GM23338 (cell line): ENCODE data around the gene ZNRF2. TPM values are rescaled to one million over a fixed set of nuclear protein-coding genes. Genes with fewer than 3 reads are reported as not detected.
A peak's percentile ranks its signal among the peaks of the same experiment; 100 is the strongest.

Experiments
- ATAC-seq: fragments of 200-7000 bp; cut with Tn5 transposase; 3 replicates; pipeline ENCODE4 v1.9.1; 2020
- DNase-seq: peaks from one replicate; pipeline ENCODE4 v3.0.0-alpha.2; 2015; ENCODE audit warnings: low spot score
- H2AFZ ChIP-seq: fragments of 200-600 bp; sonication (generic); 2 replicates; pipeline ENCODE4 v1.8.0; 2016; ENCODE audit warnings: antibody characterized with exemption, mild to moderate bottlenecking, moderate library complexity
- H3F3A ChIP-seq: fragments of 200-600 bp; sonication (generic); replicated peaks from 2 replicates; pipeline ENCODE4 v1.8.0; 2017; ENCODE audit warnings: antibody characterized with exemption, mixed run types, low read depth
- H3K27ac ChIP-seq: fragments of 200-600 bp; sonication (generic); 2 replicates; pipeline ENCODE4 v1.6.1; 2016; ENCODE audit warnings: low read depth
- H3K27me3 ChIP-seq: fragments of 200-600 bp; sonication (generic); 2 replicates; pipeline ENCODE4 v1.8.0; 2016; ENCODE audit warnings: mild to moderate bottlenecking, mixed run types, moderate library complexity; ENCODE audit not compliant: insufficient read depth
- H3K36me3 ChIP-seq: fragments of 200-600 bp; sonication (generic); 2 replicates; pipeline ENCODE4 v1.8.0; 2016; ENCODE audit warnings: mild to moderate bottlenecking; ENCODE audit not compliant: insufficient read depth
- H3K4me1 ChIP-seq: fragments of 200-600 bp; sonication (generic); 2 replicates; pipeline ENCODE4 v1.8.0; 2016; ENCODE audit warnings: mild to moderate bottlenecking, moderate library complexity; ENCODE audit not compliant: insufficient read depth
- H3K4me2 ChIP-seq: fragments of 200-600 bp; sonication (generic); 2 replicates; pipeline ENCODE4 v1.7.1; 2017; ENCODE audit warnings: mixed run types
- H3K4me3 ChIP-seq: fragments of 200-600 bp; sonication (generic); 2 replicates; pipeline ENCODE4 v1.6.1; 2016; ENCODE audit warnings: mixed run types
- H3K79me2 ChIP-seq: fragments of 200-600 bp; sonication (generic); replicated peaks from 2 replicates; pipeline ENCODE4 v1.8.0; 2017; ENCODE audit warnings: mild to moderate bottlenecking; ENCODE audit not compliant: insufficient read depth
- H3K9me2 ChIP-seq: fragments of 200-600 bp; sonication (generic); 2 replicates; pipeline ENCODE4 v1.8.0; 2017; ENCODE audit not compliant: insufficient read depth
- H4K20me1 ChIP-seq: fragments of 200-600 bp; sonication (generic); replicated peaks from 2 replicates; pipeline ENCODE4 v1.8.0; 2017; ENCODE audit warnings: mild to moderate bottlenecking; ENCODE audit not compliant: insufficient read depth
- H3K27ac Mint-ChIP-seq: 2 replicates; pipeline ENCODE4 v1.8.0; 2020; ENCODE audit warnings: inconsistent platforms, mild to moderate bottlenecking, moderate library complexity, mixed read lengths
- H3K27me3 Mint-ChIP-seq: 3 replicates; pipeline ENCODE4 v1.8.0; 2022; ENCODE audit warnings: low read depth, mild to moderate bottlenecking, moderate library complexity, mixed read lengths, inconsistent platforms; ENCODE audit not compliant: insufficient read depth, poor library complexity
- H3K36me3 Mint-ChIP-seq: 3 replicates; pipeline ENCODE4 v1.8.0; 2021; ENCODE audit warnings: low read depth, mild to moderate bottlenecking, inconsistent platforms, moderate library complexity, mixed read lengths
- H3K4me1 Mint-ChIP-seq: 3 replicates; pipeline ENCODE4 v1.8.0; 2020; ENCODE audit warnings: mild to moderate bottlenecking, inconsistent platforms, mixed read lengths
- H3K4me3 Mint-ChIP-seq: 3 replicates; pipeline ENCODE4 v1.8.0; 2021; ENCODE audit warnings: moderate library complexity, mild to moderate bottlenecking, inconsistent platforms, mixed read lengths
- H3K9me3 Mint-ChIP-seq: 3 replicates; pipeline ENCODE4 v1.8.0; 2020; ENCODE audit warnings: moderate library complexity, mild to moderate bottlenecking, inconsistent platforms, mixed read lengths
- CREB1 ChIP-seq: fragments of 250-450 bp; sonication (Bioruptor Pico); IDR thresholded peaks from 2 replicates; pipeline ENCODE4 v1.5.0; 2020; ENCODE audit warnings: low read depth, mild to moderate bottlenecking, moderate library complexity
- EZH2 ChIP-seq: fragments of 200-600 bp; sonication (generic); IDR thresholded peaks from one replicate; pipeline ENCODE4 v1.8.0; 2017; ENCODE audit warnings: antibody characterized with exemption, mild to moderate bottlenecking, low read depth; ENCODE audit not compliant: unreplicated experiment
- EZH2phosphoT487 ChIP-seq: fragments of 200-600 bp; sonication (generic); IDR thresholded peaks from one replicate; pipeline ENCODE4 v1.8.1; 2018; ENCODE audit warnings: antibody characterized with exemption; ENCODE audit not compliant: unreplicated experiment
- JUNB ChIP-seq: IDR thresholded peaks from one replicate; pipeline ENCODE4 v1.6.1; 2016; ENCODE audit warnings: antibody characterized with exemption; ENCODE audit not compliant: unreplicated experiment
- NANOG ChIP-seq: IDR thresholded peaks from 2 replicates; pipeline ENCODE4 v1.6.1; 2016; ENCODE audit warnings: antibody characterized with exemption, borderline replicate concordance
- POLR2AphosphoS5 ChIP-seq: IDR thresholded peaks from 2 replicates; pipeline ENCODE4 v1.6.1; 2016; ENCODE audit warnings: antibody characterized with exemption, low read depth
- STAT1 ChIP-seq: IDR thresholded peaks from one replicate; pipeline ENCODE4 v1.6.1; 2016; ENCODE audit warnings: antibody characterized with exemption; ENCODE audit not compliant: unreplicated experiment
- ZNF114 ChIP-seq: fragments of 250-450 bp; sonication (Bioruptor Pico); IDR thresholded peaks from 2 replicates; pipeline ENCODE4 v1.5.0; 2020; ENCODE audit warnings: mild to moderate bottlenecking, moderate library complexity
- ZNF331 ChIP-seq: fragments of 250-450 bp; sonication (Bioruptor Pico); IDR thresholded peaks from 2 replicates; pipeline ENCODE4 v1.5.0; 2020; ENCODE audit warnings: low read depth, mild to moderate bottlenecking, moderate library complexity
- polyA plus RNA-seq: library from polyadenylated mRNA; unstranded; fragments of >200 nt; fragmentation: Nextera tagmentation; extraction: Ambion mirVana; gene quantifications from 2 replicates; pipeline ENCODE4 v1.2.1, GENCODE V29; 2016
- total RNA-seq: library from RNA; depleted of rRNA; stranded (reverse); fragments of >200 nt; shearing (Covaris generic); gene quantifications from 2 replicates; pipeline ENCODE4 v1.2.3, GENCODE V29; 2014
- TF ChIP-seq, protein P1 (sequence below): IDR thresholded peaks from one replicate; pipeline ENCODE4 v1.6.1; 2018; ENCODE audit warnings: antibody characterized with exemption; ENCODE audit not compliant: unreplicated experiment
- TF ChIP-seq, protein P2 (sequence below): IDR thresholded peaks from 2 replicates; pipeline ENCODE4 v1.6.1; 2016; ENCODE audit warnings: antibody characterized with exemption
- TF ChIP-seq, protein P3 (sequence below), 2 experiments: fragments of 200-600 bp in 1 of 2; sonication (generic) in 1 of 2; conservative IDR thresholded peaks; 2 replicates each; pipeline versions ENCODE4 v1.5.1 to v1.6.1; 2016 to 2017; ENCODE audit warnings: antibody characterized with exemption in 2 of 2, low read depth in 2 of 2, mild to moderate bottlenecking in 2 of 2, moderate library complexity in 1 of 2

Gene ZNRF2
- total and polyA plus RNA-seq, 2 experiments from 2014 or later: 6.0 to 34.7 TPM

DNA sequence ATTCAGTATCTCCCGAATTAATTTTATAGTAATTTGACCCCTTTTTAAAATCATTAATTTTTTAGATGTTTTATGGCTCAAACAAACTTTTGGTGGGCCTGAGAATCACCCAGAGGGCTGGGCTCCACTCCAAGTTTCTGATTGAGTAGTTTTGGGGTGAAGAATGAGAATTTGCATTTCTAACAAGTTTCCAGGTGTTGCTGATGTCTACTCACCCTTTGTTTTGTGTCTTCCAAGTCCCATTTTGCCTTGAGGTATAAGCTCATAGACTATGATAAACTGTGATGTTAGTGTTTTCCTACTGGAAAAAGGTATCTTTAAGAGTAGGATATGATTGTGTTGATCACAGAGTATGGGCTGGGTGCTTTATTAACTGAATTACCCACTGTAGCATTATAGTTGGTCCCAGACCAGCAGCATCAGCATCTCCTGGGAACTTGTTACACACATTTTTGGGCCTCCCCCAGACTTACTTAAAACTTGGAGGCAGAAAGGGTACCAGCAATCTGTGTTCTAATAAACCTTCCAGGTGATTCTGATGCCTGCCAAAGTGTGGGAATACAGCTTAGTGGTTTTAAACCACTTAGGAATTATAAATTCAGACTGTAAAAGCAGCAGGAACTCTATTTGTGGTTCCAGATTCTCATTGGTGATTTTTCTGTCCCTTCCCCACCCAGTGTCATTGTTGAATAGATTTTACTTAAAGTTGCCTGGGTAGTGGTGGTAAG, 19.1 kb downstream of the ZNRF2 start (continued):
- TF ChIP-seq CREB1 (CRISPR knock-in tag) (no peak), JUNB (no peak), ZNF331 (CRISPR knock-in tag) (no peak), ZNF114 (CRISPR knock-in tag) (no peak), STAT1 (no peak), EZH2 (no peak), EZH2phosphoT487 (no peak), POLR2AphosphoS5 (no peak)
- TF ChIP-seq, protein P1, sequence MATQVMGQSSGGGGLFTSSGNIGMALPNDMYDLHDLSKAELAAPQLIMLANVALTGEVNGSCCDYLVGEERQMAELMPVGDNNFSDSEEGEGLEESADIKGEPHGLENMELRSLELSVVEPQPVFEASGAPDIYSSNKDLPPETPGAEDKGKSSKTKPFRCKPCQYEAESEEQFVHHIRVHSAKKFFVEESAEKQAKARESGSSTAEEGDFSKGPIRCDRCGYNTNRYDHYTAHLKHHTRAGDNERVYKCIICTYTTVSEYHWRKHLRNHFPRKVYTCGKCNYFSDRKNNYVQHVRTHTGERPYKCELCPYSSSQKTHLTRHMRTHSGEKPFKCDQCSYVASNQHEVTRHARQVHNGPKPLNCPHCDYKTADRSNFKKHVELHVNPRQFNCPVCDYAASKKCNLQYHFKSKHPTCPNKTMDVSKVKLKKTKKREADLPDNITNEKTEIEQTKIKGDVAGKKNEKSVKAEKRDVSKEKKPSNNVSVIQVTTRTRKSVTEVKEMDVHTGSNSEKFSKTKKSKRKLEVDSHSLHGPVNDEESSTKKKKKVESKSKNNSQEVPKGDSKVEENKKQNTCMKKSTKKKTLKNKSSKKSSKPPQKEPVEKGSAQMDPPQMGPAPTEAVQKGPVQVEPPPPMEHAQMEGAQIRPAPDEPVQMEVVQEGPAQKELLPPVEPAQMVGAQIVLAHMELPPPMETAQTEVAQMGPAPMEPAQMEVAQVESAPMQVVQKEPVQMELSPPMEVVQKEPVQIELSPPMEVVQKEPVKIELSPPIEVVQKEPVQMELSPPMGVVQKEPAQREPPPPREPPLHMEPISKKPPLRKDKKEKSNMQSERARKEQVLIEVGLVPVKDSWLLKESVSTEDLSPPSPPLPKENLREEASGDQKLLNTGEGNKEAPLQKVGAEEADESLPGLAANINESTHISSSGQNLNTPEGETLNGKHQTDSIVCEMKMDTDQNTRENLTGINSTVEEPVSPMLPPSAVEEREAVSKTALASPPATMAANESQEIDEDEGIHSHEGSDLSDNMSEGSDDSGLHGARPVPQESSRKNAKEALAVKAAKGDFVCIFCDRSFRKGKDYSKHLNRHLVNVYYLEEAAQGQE: no peak
- TF ChIP-seq, protein P2, sequence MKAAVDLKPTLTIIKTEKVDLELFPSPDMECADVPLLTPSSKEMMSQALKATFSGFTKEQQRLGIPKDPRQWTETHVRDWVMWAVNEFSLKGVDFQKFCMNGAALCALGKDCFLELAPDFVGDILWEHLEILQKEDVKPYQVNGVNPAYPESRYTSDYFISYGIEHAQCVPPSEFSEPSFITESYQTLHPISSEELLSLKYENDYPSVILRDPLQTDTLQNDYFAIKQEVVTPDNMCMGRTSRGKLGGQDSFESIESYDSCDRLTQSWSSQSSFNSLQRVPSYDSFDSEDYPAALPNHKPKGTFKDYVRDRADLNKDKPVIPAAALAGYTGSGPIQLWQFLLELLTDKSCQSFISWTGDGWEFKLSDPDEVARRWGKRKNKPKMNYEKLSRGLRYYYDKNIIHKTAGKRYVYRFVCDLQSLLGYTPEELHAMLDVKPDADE: no peak

DNA sequence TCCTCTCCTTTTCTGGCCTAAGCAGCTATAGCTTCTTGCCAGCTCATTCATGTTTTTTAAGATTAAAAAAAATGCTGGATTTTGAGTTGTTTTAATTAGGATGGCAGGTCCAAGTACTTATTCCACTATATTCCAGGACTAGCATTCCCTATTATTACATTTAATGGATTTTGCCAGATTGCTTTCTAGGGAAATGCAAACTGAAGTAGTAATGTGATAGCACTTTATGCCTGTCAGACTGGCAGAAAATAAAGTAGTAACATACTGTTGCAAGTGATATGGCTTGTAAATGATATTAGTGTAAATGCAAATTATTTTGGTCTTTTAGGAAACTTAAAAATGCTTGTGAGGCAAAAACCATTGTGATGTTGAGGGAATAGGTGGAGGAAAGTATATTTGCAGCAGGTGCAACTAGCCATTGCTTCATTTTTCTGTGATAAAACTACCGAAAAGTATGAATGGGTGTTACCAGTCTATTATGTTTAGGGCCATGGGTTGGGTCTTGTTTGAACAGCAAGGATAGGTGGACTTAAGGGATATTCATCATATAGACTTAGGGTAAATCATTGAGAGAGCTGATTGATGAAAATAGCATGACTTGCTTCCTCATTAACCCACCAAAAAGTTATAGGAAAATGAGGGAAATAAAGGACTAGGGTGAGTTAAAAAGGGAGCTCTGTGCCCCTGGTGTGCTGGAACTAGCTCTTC, 19.9 kb downstream of the ZNRF2 start:
- Histone ChIP-seq H3F3A (no peaks in the 10 kb centered on the region), H3K4me2 (no peak overlapping the region), H3K27me3 (no peaks in the 10 kb centered on the region), H3K4me1 (peaks cover 57% of the 10 kb centered on the region), H3K79me2 (peaks cover 99% of the 10 kb centered on the region), H2AFZ (no peak overlapping the region), H3K27ac (peak overlapping the region; percentile 45; the same call in 1 of the 2 replicates), H4K20me1 (peaks cover 7% of the 10 kb centered on the region; the same call in 1 of the 2 replicates), H3K36me3 (no peaks in the 10 kb centered on the region), H3K9me2 (no peaks in the 10 kb centered on the region), H3K4me3 (no peak overlapping the region)
- Mint-ChIP-seq H3K9me3 (no peaks in the 10 kb centered on the region), H3K27ac (no peak overlapping the region), H3K4me1 (peaks cover 48% of the 10 kb centered on the region), H3K27me3 (no peaks in the 10 kb centered on the region), H3K4me3 (no peak overlapping the region), H3K36me3 (no peaks in the 10 kb centered on the region)
- no peak for ATAC-seq
- TF ChIP-seq EZH2: no peak
- TF ChIP-seq, protein P3, sequence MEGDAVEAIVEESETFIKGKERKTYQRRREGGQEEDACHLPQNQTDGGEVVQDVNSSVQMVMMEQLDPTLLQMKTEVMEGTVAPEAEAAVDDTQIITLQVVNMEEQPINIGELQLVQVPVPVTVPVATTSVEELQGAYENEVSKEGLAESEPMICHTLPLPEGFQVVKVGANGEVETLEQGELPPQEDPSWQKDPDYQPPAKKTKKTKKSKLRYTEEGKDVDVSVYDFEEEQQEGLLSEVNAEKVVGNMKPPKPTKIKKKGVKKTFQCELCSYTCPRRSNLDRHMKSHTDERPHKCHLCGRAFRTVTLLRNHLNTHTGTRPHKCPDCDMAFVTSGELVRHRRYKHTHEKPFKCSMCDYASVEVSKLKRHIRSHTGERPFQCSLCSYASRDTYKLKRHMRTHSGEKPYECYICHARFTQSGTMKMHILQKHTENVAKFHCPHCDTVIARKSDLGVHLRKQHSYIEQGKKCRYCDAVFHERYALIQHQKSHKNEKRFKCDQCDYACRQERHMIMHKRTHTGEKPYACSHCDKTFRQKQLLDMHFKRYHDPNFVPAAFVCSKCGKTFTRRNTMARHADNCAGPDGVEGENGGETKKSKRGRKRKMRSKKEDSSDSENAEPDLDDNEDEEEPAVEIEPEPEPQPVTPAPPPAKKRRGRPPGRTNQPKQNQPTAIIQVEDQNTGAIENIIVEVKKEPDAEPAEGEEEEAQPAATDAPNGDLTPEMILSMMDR (conservative IDR thresholded peaks at IDR 0.05; ENCODE audit: low read depth in 2 of 2): no peak
- TF ChIP-seq NANOG: no peak
- no peak for TF ChIP-seq JUNB
- TF ChIP-seq, protein P2: no peak
- TF ChIP-seq EZH2phosphoT487: no peak
- no peak for TF ChIP-seq POLR2AphosphoS5
- no peak for TF ChIP-seq ZNF114 (CRISPR knock-in tag)
- no peak for TF ChIP-seq STAT1
- TF ChIP-seq CREB1 (CRISPR knock-in tag): no peak
- TF ChIP-seq, protein P1: no peak
- no peak for DNase-seq
